ENCODE measurements around the gene HAAO. TPM values are rescaled to one million over a fixed set of nuclear protein-coding genes. Genes with fewer than 3 reads are reported as not detected.

HAAO gene
- total and polyA plus RNA-seq, 2 of the 13 experiments (the other 11 are each of a cell fraction or from before 2014, with no cell fraction given): 36.1 to 42.7 TPM

DNA sequence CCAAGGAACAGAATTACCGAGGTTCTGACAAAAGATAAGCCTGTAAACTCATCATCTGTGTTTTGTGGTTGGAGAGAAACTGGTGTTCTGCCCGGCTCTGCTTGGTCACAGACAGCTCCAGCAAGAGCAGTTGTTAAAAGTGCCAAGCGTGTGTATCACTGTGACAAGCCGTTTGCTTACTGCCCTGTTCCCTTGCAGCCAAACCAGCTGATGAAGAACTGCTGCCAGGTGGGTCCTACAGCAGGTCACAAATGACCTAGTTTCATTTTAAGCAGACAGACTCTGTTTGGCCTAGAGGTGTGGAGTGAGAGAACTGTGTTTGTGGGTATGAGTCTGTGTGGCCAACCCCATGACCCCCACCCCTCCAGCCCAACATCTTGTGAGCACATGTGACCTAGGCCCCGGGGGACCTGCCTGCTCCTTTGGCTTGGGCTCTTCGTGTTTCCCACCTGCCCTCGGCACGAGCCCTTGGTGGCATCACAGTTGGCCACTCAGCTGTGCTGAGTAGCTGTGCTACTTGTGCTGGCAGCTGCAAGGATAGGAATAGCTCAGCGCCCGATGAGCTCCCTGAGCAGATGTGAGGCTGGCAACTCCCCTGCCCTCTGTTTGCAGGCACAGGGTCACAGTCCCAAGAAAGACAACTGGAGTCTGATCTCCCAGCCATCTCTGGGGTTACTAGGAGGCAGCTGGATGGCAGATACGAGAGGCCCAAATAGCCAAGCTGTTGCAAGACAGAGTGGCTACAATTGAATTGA lies 38.2 kb downstream of the HAAO start (continued):
- TF ChIP-seq, protein P1, sequence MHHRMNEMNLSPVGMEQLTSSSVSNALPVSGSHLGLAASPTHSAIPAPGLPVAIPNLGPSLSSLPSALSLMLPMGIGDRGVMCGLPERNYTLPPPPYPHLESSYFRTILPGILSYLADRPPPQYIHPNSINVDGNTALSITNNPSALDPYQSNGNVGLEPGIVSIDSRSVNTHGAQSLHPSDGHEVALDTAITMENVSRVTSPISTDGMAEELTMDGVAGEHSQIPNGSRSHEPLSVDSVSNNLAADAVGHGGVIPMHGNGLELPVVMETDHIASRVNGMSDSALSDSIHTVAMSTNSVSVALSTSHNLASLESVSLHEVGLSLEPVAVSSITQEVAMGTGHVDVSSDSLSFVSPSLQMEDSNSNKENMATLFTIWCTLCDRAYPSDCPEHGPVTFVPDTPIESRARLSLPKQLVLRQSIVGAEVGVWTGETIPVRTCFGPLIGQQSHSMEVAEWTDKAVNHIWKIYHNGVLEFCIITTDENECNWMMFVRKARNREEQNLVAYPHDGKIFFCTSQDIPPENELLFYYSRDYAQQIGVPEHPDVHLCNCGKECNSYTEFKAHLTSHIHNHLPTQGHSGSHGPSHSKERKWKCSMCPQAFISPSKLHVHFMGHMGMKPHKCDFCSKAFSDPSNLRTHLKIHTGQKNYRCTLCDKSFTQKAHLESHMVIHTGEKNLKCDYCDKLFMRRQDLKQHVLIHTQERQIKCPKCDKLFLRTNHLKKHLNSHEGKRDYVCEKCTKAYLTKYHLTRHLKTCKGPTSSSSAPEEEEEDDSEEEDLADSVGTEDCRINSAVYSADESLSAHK (CRISPR knock-in tag; IDR thresholded peaks at IDR 0.05; ENCODE audit: borderline replicate concordance): no peak
- TF ChIP-seq ZNF44 (CRISPR knock-in tag; IDR thresholded peaks at IDR 0.05) (no peak), HDAC1 (CRISPR knock-in tag; IDR thresholded peaks at IDR 0.05) (no peak), ZNF337 (CRISPR knock-in tag; IDR thresholded peaks at IDR 0.05; ENCODE audit: borderline replicate concordance, low read depth) (no peak), PRMT3 (CRISPR knock-in tag; IDR thresholded peaks at IDR 0.05; ENCODE audit: borderline replicate concordance, low read depth) (no peak)

GRCh38 chr2:42752816-42753813 lies 39.3 kb downstream of the HAAO start:
- Histone ChIP-seq H3K9ac (ENCODE audit: insufficient read depth, low read depth, low read length) (no peak overlapping the region), H3K4me1 (ENCODE audit: insufficient read depth, low read length) (peaks cover 16% of the 10 kb centered on the region), H3K9me3 (ENCODE audit: low read length) (no peaks in the 10 kb centered on the region), H3K27ac (ENCODE audit: extremely low read length, insufficient read depth, low read length) (no peak overlapping the region), H3K4me2 (ENCODE audit: low read depth, low read length) (no peak overlapping the region), H3K27me3 (ENCODE audit: control insufficient read depth in 1 of 2, insufficient read depth in 2 of 2, low read length in 2 of 2) (no peaks in the 10 kb centered on the region), H4K20me1 (ENCODE audit: insufficient read depth, low read length) (no peaks in the 10 kb centered on the region), H3K4me3 (replicated peaks in 1 of 3; ENCODE audit: insufficient read depth in 1 of 3, low read depth in 2 of 3, low read length in 3 of 3) (no peak overlapping the region), H3K36me3 (replicated peaks in 1 of 2; ENCODE audit: control insufficient read depth in 1 of 2, insufficient read depth in 2 of 2, low read length in 2 of 2) (no peaks in the 10 kb centered on the region; a peak in 1 of 5 replicates), H2AFZ (ENCODE audit: low read length) (no peak overlapping the region), H3K79me2 (ENCODE audit: insufficient read depth, low read length) (no peaks in the 10 kb centered on the region)
- in situ Hi-C loops (cut with HindIII; ENCODE audit: extremely low pct_ligation_motif_present, low pct_unique_long_range_greater_than_20kb) (no loop called here), intact Hi-C loops (cut with micrococcal nuclease; ENCODE audit: unreplicated experiment) (no loop called here)
- ChIA-PET POLR2A (no interaction called here), CTCF (ENCODE audit: low intra/inter-chr PET ratio, low total read pairs) (no interaction called here)
- no TSS peak for BruUV-seq (replicated peaks)
- no peak for ATAC-seq
- no peak for DNase-seq (ENCODE audit: low spot score)
- WGBS (ENCODE audit: low lambda C conversion rate): 90% methylated on average over 24 of the region's 24 CpGs
- no peak for FAIRE-seq
- TF ChIP-seq NBN (conservative IDR thresholded peaks at IDR 0.05) (no peak), PLRG1 (conservative IDR thresholded peaks at IDR 0.05) (no peak), TEAD2 (CRISPR knock-in tag; IDR thresholded peaks at IDR 0.05) (no peak), CCDC6 (CRISPR knock-in tag; IDR thresholded peaks at IDR 0.05) (no peak), NFAT5 (CRISPR knock-in tag; IDR thresholded peaks at IDR 0.05) (no peak), MED13 (CRISPR knock-in tag; IDR thresholded peaks at IDR 0.05) (no peak)
- TF ChIP-seq, protein P2, sequence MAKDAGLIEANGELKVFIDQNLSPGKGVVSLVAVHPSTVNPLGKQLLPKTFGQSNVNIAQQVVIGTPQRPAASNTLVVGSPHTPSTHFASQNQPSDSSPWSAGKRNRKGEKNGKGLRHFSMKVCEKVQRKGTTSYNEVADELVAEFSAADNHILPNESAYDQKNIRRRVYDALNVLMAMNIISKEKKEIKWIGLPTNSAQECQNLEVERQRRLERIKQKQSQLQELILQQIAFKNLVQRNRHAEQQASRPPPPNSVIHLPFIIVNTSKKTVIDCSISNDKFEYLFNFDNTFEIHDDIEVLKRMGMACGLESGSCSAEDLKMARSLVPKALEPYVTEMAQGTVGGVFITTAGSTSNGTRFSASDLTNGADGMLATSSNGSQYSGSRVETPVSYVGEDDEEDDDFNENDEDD (CRISPR knock-in tag; IDR thresholded peaks at IDR 0.05; ENCODE audit: borderline replicate concordance): no peak
